Measurements from ENCODE around the gene OR13J1.

OR13J1 gene

DNA sequence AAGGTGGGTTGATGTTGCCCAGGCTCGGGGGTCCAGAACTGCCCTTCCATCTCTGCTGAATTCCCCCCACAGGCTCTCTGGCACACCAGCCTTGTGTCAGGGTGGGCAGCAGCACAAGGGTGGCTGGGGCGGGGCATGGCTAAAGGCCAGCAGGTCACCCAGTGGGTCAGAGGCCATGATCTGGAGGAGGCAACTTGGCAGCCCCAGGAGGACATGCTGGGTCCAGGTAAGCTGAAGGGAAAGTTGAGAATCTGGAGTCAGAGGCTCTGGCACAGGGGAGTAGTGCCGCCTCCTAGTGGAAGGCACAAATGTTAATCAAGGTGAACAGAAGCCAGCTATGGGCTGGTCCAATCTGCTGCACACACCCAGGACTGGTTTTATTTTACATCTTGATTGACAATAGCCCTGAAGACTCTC is 35.0 kb downstream of the OR13J1 start:
- in situ Hi-C loops (cut with MboI; ENCODE audit: low sequenced_read_pairs) = no loop called here

DNA sequence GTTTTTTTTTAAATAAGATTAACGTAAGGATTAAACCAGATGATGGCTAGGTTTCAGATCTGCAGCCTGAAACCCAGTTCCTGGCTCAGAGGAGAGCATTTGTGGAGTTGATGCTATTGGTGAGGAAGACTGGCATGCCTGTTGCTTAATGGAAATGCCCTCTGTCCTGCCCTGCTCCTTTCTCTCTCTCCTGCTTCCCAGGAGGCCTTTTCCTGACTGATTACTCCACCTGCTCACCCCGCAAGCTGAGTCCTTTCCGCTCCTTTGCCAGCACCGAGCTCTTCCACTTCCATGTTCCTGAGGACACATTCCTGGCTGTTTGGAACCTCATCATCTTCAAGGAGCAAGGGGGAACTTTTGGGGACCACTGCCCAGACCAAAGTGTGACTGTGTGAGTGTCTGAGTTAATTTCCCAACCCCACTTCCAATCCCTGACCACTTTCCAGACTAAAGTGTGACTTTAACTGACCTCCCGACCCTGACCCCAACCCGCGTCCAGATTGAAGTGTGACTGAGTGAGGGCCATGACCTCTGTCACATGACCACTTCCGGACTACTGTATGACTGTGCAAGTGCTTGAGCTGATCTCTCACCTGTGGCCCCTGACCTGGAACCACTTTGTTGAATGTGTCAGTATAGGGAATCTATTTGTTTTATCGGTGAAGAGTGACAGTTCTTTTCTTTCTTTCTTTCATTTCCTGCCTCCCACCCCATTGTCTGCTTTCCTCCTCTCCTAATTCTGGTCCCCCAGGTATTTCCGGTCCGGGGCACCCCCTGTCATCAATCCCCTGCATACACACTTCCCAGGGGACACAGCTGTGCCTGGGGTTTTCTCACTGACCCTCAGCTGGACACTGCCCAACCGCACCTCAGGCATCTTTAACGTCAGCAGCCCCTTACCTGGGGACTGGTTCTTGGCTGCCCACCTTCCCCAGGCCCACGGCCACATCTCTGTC is 35.7 kb downstream of the OR13J1 start:
- in situ Hi-C loops (cut with MboI; ENCODE audit: low sequenced_read_pairs) = no loop called here

DNA sequence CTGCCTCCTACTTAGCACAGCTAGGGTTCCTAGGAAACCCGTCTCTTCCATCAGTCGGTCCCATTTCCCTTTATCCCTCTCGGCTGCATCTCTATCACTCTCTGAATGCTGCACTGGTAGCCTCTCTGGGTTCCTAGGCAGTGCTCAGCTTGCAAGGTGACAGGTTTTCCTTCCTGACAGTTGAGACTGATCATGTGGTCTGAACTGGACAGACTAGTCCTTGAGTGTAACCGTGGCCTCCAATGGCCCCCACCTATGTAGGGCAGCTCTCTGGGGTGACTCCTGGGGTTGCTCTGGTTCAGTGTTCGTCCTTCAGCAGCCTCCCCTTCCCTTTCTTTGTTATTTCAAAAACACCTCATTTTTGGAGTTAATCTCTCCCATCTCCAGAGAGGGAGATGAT is 37.4 kb downstream of the OR13J1 start:
- in situ Hi-C loops (cut with MboI; ENCODE audit: low sequenced_read_pairs) = no loop called here

DNA sequence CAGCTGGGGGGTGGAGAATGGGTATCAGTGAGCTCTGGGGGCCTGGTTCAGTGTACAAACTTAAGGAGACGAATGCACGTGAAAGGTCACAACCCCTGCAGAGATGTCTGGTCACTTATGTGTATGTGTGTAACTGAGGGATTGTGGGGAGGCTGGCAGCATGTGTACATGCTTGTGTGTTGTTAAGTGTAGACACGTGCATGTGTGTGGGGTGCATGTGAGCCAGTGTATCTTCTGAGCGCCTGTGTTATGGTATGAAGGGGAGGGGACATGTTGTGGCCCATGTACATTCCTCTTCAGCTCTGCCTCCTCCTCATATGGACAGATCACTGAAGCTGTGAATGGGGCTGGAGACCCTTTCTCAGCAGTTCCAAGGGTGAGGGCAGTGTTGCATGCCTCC is 39.2 kb downstream of the OR13J1 start:
- in situ Hi-C loops (cut with MboI; ENCODE audit: low sequenced_read_pairs) = no loop called here

DNA sequence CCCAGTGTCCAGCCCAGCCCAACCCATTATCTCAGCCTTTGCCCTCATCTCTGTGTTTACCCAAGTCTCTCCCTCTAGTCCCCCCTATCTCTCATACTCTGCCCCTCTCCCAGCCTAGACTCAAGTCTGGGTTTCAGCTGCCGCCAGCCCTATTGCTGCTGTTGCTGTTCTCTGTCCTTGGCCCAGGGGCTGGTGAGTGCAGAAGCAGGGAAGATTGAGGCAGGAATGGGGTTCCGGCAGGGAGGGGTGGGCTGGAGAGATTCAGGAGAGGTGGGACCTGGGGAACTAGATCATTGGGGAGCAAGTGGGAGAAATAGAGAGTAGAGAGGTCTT is 40.5 kb downstream of the OR13J1 start:
- in situ Hi-C loops (cut with MboI; ENCODE audit: low sequenced_read_pairs) = no loop called here

DNA sequence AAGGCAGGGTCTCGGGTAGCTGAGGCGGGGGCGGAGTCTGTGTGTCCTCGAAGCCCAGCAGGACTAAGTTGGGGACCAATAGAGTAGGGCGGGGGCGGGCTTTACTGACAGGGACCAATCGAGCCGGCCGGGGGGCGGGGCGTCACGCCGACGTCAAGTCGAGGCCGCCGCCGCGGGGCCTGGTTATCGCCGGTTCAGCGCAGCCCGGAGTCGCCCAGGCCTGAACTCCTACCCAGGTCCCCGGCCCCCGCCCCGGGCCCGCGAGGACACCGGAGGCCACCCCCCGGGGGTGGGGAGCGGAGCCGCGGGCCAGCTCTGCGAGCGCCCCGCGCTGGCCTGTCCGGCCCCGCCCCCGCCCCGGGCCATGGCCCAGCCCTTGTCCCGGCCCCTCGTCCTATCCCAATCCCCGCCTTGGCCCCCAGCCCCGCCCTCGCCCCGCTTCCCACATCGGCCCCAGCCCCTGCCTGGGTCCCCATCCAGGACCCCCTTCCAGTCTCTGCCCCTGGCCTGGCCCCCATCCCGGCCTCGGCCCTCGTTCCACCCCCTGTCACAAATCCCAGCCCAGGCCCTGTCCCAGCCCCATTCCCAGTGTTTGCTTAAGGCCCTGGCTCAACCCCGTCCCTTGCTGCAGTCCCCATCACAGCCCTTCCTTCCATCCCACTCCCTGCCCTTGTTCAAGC is 41.0 kb downstream of the OR13J1 start, which contains the start of gene TMEM8B:
TMEM8B (plus strand) TSS at position 145 of the 680 bp plus-strand sequence; CDS start at position 365, 220 bp downstream.
- in situ Hi-C loops (cut with MboI; ENCODE audit: low sequenced_read_pairs) = no loop called here

DNA sequence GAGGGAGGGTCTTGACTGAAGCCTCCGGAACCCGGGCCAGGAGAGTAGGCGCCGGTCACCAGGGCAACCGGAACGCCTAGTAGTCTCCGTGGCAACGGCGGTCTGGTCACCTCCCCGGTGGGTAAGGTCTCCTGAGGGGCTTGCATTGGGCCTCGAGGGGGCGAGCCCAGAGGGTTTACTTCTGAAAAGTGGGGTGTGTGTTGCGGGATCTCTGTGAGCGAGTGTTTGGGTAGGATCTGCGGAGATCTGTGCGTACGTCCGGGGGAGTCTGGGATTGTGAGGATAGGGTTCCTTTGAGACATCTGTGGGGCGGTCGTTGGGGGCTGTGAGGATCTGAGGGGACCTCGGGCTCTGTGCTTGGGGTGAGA is 41.5 kb downstream of the OR13J1 start, which contains the start of gene FAM221B:
FAM221B (minus strand) TSS at position 17 of the 368 bp plus-strand sequence. CDS start 2,571 bp downstream, outside the sequence.
- in situ Hi-C loops (cut with MboI; ENCODE audit: low sequenced_read_pairs) = no loop called here

DNA sequence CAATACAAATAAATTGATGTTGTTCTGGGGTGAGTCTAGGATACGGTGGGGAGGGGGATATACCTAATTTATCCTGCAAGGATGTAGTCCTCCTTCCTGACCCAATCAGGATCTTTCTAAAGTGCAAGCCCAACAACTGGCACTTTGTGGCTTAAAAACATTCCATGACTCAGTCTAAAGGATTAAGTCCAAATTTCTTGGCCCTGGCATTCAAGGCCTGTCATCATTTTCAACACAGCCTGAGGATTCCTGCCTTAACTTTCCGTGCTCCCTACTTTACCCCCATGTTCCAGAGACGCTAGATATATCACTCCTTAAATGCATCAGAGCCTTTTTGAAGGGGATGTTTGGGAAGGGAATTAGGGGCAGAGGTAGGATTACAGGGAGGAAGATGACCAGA is 42.7 kb downstream of the OR13J1 start:
- in situ Hi-C loops (cut with MboI; ENCODE audit: low sequenced_read_pairs) = no loop called here

DNA sequence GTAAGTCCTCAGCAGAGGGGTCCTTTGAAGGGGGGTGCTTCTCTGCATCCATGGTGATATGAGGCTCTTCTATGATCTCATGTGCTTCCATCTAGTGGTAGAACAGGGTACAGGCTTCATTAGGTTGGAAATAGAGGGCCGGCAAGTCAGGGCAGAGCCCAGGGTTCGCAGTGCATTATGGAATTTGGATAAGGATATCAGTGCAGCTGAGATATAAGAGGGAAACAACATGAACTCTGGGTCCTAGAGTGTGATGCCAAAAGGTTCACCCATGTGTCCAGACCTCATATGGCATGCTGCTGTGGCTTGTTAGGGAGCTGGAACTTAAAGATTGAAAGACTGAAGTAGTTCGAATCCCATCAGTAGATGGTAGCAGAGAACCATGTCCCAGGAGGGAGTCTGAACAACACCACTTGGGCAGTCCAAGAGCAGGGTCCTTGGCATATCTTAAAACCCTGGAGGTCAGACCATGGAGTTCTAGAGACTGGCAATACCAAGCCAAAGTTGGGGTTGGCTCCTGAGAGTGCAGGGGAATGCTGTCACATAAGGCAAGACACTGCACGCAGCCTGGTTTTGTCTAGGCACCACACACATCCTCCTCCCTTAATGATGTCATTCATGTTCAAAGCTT is 44.0 kb downstream of the OR13J1 start:
- in situ Hi-C loops (cut with MboI; ENCODE audit: low sequenced_read_pairs) = no loop called here

DNA sequence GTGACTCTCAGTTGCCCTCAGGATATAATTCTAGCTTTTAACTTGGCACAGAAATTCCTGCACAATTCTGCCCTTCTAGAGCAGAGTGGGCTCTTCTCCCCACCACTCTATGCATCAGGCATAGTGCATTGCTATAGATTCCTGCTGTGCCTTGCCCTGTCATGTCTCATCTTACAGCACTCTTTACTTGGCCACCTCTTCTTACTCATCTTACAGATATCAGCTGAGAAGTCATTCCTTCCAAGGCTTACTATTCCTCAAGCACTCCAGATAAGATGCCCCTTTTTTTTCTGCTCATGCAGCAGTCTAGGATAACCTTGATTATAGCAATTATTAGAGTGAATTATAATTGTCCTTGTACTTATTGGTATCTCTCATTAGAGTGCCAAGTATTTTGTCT is 47.3 kb downstream of the OR13J1 start:
- in situ Hi-C loops (cut with MboI; ENCODE audit: low sequenced_read_pairs) = no loop called here

DNA sequence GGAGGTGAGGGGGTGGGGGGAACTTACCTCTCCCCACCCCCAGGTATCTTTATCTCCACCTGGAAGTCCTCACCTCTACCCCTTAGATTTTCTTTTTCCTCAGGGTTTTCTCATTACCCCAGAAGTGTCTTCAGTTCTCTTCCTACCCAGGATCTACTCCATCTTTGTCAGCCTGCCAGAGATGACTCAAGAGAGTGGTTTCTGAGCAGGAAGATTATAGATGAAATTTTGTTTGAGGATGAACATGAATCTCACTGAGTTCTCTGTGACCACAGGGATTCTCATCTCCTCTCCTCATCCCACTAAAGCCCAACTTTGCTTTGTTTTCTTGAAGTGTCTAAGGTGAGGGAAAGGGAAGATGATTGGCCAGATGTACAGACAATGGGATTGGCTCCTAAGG is 50.1 kb downstream of the OR13J1 start:
- in situ Hi-C loops (cut with MboI; ENCODE audit: low sequenced_read_pairs) = no loop called here
